LoVo (cell line): ENCODE data around the gene PLXNA4.

Experiments used
- DNase-seq: peaks from one replicate; pipeline ENCODE4 v3.0.0-alpha.2; 2016; ENCODE audit warnings: low spot score

PLXNA4 gene

DNA sequence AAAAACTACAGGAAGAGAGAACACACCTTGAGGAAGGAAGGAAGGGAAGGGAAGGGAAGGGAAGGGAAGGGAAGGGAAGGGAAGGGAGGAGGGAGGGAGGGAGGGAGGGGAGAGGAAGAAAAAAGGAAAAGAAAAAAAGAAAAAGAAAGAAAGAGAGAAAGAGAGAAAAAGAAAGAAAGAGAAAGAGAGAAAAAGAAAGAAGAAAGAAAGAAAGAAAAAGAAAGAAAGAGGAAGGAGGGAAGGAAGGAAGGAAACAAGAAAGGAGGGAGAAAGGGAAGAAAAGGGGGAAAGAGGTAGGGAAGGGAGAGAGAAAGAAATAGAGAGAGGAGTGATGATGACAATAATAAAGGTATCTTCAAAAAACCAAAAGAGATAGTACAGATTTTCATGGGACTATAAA is 12.3 kb upstream of the PLXNA4 start:
- no peak for DNase-seq

DNA sequence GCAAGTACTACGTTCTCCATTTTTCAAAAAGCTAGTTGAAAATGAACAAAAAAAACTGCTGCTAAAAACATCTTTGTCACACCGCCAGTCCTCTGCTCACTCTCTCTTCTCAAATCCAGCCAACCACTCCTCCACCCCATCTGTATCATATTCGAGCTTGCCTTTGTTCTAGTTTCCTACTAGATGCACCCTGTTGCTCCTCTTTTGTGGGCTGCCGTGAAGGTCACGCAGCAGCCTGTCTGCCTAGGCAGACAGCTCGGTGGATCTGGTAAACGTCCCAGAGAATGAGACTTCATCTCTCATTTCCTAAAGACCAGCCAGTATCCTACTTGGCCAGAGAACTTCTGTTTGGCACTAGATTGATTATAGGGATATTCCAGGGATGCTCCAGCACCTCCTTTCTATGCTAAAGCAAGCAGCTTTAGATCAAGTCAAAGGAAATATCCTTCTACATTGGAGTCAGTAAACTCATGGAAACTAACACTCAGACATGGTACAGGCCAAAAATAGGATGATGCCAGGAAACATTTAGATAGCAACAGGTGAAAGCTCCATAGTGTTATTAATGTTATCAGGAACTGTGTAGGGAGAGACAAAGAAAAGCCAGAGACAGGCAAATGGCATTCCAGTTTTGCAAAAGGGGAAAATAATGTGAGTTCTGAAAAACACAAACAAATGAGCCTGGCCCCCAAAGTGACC is 8.7 kb upstream of the PLXNA4 start:
- DNase-seq: no peak

- no peak for DNase-seq
Measured at GRCh38 chr7:132581431-132581830, 5.2 kb upstream of the PLXNA4 start.

DNA sequence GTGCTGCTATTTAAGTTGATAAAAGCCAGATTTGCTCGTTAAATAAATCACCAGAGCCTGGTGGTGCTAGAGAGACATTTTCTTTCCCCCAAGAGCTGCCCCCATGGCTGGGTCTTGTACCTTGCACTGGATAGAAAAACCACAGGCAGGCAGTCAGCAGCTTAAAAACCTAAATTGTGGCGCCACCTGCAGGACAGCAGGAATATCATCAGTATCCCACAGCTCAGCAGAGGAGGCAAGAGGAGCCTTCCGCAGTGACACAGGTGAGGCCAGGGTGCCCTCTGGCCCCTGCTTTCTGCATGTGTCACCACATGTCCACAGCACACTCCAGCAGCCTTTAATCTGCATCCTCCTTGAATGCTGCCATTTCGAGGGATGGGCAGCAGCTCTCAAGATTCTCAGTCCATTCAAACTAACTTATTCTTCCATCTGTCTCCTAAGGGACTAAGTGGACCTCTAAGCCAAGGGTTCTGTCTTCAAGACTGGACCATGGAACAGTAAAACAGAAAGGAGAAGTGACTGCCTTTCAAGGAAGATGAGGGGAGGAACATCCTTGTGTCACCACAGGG is 4.5 kb upstream of the PLXNA4 start:
- DNase-seq: peak; percentile 76

GRCh38 chr7:132580277-132580676 is 4.0 kb upstream of the PLXNA4 start:
- no peak for DNase-seq

DNA sequence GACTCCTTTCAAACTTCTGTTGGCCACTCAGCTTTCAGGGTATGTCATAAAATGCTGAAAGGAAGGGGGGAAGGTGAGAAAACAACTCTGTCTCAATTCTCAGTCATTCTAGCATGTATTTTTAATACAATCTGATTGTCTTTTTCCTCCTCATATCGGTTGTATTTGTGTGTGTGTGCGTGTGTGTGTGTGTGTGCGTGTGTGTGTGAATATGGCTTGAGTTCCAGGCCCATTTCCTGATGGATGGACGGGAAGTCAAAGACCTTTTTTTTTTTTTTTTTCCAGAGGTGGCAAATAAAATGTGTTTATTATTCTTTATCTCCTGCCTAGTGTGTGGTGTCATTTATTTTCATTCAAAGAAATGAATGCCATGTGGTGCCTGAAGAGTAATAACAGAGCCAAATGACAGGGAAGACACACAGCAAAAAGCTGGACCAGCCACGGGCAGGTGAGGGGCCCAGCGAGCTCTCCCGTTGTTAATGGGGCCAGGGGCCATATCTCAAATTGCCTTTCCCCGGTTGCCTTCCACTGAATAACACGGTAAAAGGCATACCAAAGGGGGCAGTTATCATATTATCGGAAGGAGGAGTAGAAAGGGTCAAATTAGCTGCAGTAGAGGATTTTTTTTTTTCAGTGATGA is 3.1 kb upstream of the PLXNA4 start:
- no peak for DNase-seq

DNA sequence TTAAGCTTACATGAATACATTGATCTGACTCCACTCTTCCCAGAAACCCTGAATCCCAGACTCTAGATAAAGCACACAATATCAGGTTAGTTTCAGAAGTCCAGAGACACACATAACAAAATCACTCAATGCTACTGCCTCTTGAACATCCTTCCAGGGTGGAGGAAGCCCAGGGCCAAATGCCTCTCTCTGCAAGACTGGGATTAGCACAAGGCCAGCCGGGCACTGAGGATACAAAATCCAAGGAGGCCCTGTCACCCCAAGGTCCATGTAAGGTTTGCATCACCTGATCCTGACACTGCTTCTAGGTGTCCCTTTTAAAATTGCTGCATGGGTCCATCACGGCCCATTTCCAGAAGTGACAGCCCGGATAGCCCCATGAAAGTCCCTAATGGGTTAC is 2.6 kb upstream of the PLXNA4 start:
- DNase-seq: no peak

DNA sequence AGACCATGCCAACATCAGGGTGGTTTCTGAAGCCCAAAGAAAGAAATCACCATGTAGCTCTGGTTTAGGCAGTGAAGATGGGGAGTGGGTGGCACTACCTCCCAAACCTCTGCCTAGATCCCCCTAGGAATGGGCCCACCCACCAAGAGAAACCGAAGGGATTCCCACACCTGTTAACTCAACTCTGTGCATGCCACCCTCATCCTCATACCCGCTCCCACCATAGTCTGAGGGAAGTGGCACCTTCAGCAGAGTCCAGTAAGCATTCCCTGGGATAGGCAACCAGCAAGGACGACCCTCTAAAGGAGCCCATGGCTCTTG is 1.7 kb upstream of the PLXNA4 start:
- DNase-seq: no peak

DNA sequence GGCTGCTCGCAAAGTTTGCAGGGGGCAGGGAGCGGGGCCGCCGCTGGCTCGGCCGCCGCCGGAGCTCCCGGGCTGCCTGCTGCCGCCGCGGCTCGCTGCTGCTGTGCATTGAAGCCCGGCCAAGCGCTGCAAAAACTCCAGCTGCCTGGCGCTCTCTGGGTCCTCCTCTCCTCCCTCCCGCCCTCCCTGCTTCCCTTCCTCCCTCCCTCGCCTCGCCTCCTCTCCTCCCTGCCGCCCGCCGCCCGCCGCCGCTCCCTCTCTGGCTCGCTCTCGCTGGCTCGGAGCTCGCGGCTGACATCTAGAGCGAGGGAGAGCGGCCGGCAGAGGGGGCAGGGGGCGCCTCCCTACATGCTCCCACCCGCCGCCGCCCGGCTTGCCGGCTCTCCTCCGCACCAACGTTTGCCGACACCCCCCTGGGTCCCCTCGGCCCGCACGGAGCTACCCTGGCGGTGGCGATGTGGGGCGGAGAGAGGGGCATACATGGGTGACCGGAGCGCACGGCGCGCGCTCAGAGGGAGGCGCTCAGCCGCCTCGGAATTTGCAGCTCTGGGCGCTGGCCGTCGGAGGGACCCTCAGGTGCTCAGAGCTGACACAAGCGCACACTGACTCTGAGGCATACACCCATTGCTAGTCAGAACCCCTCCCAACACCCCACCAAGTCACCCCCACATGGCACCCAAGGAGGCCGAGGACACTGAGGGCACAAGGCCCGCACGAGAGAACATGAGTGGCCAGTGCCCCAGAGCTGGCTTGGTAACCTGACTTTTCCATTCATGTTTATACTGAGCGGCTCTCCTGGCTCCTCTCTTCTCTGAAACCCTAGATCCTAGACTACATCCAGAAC is 1.2 kb upstream of the PLXNA4 start:
- DNase-seq: no peak

- no peak for DNase-seq
Measured at GRCh38 chr7:132576721-132577085, 433 bp upstream of the PLXNA4 start.

DNA sequence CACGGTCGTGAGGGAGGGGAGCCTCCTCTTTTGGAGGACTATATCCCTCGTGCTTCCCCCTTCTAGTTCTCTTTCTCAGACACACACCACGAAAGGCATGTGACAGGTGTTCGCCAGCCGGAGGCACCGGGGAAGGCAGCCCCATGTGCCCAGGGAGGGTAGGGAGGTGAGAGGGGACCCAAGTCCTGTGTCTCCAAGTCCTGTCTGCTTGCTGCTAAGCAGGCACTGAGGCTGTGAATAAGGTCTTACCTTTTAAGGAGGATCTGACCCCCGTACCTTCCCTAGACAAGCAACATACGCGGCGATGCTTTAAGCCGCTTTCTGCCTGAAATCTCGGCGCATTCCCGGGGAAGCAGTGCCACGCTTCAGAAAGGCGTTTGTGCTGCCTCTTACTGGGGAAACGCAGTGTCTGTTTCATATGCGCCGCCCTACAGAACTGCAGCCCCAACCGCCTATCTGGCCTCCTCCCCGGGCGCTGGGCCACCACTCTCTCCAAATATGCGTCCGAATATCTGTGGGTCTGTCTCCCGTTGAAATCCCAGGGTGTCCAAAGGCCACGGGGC is 770 bp downstream of the PLXNA4 start:
- DNase-seq: no peak

GRCh38 chr7:132574223-132574622 is 2.0 kb downstream of the PLXNA4 start:
- no peak for DNase-seq

- DNase-seq: no peak
Measured at GRCh38 chr7:132573251-132573955, 2.9 kb downstream of the PLXNA4 start.

DNA sequence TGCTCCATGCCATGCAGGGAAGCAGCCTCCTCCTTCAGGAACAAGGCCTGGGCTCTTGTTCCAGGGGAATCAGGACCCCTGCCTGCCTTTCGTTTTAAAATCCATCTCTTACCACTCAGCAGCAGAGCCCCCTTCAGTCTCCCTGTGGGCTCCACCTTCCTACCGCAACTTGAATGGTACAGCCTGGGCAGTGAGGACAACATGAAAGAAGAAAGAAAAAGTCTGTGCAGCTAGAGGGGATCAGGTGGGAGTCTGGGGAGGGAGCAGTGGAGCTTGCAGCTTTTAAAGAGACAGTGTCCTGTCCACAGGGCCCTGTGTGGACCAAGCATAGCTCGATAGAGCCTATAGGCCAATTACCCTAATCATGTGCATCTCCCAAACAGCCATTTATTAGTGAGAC is 3.7 kb downstream of the PLXNA4 start:
- no peak for DNase-seq

DNA sequence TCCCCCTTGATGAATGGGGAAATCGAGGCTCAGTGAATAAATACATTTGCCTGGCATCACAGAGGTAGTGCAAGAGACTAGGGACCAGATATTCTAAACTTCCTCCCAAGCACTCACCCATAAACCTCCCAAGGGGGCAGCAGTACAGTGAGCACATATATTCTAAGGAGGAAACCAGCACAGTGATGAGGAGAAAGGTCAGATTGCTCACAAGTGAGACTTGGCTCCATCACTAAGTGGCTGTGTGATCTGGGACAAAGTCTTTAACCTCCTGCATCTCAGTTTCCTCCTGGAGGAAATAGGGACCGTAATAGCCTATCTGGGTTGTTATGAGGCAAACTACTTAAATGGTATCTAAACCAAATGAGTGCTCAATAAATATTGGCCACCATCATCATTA is 4.3 kb downstream of the PLXNA4 start:
- no peak for DNase-seq

GRCh38 chr7:132569884-132570614 is 6.2 kb downstream of the PLXNA4 start:
- no peak for DNase-seq

DNA sequence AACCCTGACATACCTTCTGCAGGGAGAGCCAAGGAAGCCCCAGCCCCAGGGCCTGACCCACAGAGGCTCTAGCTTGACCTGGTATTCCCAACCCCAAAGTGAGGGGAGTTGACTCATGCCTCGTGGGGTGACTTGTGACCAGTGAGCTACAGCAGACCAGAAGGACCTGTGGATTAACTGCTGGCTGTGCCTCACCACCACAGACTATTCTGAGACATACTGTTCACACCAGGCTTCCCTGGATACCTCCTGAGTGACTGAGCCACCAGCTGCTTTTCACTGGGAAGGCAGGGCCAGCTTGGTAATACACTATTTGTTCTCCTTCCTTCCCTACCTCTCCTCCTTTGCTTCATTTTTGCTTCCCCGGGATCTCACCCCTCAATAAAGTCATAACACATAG is 7.3 kb downstream of the PLXNA4 start:
- DNase-seq: no peak

- DNase-seq: no peak
Measured at GRCh38 chr7:132565885-132566284, 10.4 kb downstream of the PLXNA4 start.

DNA sequence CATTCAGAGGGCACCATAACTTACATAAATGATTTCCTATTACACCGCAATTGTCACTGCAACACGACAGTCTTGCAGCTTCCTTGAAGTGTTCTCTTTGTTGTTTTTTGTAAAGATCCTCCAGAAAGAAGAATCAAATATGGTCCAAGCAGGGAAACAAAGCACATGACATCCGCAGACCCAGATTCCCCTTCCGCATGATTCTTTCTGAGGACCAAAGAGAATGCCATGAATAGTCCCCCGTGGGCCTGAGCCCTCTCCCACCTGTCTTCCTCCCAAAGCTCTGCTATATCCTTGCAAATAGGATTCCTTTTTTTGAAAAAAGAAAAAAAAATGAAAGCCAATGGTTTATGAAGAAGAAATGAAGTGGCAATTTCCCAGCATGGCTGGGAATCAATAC is 10.8 kb downstream of the PLXNA4 start:
- no peak for DNase-seq

DNA sequence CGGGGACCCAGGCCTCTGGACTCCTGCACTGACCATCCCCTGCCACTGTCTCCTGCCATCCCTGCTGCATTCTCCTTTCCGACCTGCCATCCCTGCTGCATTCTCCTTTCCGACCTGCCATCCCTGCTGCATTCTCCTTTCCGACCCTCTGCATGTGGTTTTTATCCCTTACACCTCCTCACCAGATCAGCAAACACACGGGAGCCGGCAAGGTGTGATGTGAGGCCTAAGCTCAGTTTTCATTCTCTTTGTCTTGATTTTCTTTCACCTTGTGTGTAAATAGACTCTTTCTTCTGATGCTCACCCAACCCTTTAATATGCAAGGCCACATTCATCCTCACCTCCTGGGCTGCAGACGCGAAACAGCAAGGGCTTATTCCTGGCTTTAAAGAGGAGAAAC is 11.4 kb downstream of the PLXNA4 start:
- no peak for DNase-seq

- DNase-seq: no peak
Measured at GRCh38 chr7:132564090-132564489, 12.2 kb downstream of the PLXNA4 start.
